Activated T-helper 9 cell treated with anti-CD3 and anti-CD28 coated beads, Interleukin-2, amount 50 U/mL, for 16 hours (primary cell): ENCODE data around the gene JHY.
"Not testable (repeated sequence)": the region's sequence is repeated elsewhere in the genome, so short reads cannot be mapped to it uniquely, and the experiment has no call there.

ENCODE experiments used
- DNase-seq: peaks from one replicate; pipeline ENCODE4 v3.0.0-alpha.2; 2020; ENCODE audit warnings: low read depth

Gene JHY

DNA sequence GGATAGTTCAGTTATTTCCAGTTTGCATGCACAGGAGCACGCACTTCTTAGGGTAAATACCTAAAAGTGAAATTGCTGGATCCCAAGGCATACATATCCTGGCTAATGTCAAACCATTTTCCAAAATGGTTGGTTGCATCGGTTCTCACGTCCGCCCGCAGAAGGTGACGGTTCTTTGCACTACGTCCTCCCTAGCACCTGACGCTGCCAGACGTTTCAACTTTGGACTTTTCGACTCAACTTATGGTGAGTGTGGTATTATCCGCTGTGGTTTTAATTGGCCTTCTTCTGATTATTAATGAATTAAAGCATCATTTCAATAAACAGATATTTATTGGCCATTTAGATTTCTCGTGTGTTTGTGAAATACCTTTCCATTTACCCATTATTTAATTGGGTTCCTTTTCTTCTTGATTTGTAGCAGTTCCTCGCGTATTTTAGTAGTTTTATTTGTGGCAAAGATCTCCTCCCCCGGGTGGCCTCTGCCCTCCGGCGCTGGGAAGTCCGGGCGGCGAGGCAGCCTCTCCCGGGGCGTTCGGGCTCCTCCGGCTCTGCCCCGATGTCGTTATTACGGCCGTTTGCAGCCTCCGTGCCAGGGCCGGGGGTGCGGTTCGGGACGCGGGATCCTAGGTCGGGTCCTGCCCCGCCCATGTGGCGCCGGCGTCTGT, at the start of gene JHY:
TSS of gene JHY (plus strand) at position 571 of the 668 bp plus-strand sequence. CDS start 3,091 bp downstream, outside the sequence.
- no peak for DNase-seq

DNA sequence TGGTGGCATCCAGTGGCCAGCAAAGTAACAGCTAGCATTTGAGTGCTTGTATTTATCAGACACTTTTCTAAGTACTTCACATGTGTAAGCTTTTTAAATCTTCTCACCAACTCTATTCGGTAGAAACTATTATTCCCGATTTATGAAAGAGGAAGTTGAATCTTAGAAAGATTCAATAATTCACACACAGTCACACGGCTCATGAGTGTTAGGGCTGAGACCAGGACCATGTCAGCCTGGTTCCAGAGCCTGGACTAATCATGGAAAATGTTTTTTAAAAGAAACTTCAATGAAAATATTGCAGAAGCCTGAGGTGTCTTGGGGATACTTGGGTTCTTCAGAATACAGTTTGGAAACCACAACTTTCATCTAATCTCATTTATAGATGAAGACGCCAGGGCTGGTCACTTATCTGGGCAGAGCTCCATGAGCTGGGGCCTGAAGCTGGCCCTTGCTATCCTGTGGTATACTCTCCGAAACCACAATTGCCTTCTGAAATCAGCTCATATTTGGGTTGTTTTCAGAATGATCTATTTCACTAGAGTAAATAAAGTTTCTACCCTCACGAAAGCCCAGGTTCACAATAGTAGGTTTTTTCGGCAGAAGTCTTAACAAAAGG, 48.6 kb upstream of the JHY start:
- no peak for DNase-seq

DNA sequence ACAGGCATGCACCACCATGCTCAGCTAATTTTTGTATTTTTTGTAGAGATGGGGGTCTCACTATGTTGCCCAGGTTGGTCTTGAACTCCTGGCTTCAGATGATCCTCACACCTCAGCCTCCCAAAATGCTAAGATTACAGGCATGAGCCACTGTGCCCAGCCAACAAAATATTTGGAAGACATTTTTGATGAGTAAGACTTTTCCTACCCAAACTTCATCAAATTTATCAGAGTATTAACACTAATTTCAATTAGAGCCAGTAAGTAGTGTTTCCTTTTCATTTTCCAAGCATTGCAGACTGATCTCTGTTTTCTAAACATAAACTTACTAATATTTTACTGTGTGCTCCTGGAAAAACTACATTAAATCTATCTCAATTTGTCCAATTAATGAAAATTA, 45.6 kb upstream of the JHY start:
- no peak for DNase-seq

DNA sequence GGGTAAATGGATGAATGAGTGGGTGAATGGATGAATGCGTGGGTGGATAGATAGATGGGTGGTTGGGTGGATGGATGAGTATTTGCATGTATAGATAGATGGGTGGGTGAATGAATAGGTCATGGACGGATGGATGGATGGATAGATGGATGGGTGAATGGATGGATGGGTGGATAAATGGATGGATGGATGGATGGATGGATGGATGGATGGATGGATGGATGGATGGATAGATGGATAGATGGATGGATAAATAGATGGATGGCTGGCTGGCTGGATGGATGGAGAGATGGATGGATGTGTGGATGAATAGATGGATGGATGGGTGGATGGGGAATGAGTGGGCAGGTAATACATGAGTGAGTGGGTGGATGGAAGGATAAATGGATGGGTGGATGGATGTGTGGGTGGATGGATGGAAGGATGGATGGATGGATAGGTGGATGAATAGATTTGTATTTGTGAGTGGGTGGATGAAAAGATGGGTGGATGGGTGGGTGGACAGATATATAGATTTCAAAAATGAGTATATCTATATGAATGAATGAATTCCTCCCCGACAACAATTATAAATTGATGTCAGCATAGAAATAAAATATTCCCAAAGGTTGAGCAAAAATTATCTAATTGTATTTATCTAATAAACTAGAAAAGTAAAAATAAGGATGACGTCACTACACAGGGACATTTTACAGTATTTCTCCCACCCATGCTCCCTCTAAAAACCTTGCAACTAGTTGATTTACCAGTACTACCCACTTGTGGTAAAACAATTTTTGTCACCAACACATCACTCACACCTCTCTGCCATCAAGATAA, 44.8 kb upstream of the JHY start:
- DNase-seq: no peak

DNA sequence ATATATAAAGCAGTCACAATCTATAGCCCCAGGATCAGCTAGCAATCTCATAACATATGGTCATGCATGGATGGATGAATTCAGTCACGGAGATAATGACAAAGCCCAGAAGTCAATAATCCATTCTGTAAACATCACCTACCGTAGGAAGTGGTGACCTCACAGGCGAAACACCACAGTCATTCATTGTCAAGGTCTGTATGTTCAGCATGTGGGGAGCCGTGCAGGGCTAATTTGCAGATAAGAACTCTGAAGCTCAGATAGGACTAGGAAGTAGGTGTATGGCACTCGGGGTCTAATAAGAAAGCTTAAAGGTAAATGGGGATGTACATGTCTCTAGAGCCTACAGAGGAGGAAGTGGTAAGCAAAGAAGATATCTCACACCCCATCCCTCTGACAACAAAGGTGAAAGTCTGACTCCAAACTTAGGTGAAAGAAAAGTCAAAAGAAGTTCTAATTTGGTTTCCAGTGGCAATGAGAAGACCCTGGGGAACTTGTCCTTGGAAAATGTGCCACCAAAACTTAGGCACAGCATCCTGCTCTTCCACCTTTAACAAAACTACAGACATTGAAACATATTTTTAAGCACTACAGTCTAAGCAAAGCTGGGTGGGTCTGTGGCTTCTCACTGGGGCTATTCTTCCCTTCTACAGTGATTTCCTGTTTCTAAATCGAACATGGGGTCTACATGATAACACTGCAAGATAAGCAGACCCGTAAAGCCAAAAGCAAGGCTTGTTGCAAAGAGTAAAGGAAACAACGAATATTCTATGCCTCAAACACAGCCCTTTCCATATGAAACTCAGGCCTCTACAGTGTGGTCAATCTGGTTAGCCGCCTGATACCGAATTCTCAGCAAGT, 39.0 kb upstream of the JHY start:
- DNase-seq: peak; percentile 3

DNA sequence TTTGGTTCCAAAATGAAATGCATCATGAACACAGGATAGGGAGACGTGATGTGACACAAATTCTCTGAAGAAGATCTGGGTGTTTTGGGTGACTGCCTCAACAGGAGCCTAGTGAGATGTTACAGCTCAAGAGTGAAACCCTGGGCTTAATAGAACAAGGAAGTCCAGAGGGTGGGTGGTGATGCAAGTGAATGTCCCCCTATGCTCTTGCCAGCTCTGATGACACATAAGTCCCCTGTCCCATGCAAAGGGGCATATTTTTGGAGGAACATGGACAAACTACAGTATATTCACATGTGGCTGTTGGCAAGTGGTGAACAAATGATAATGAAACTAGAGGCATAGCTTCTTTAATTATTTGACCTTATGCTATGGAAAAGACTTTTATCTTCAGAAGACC, 35.1 kb upstream of the JHY start:
- no peak for DNase-seq

DNA sequence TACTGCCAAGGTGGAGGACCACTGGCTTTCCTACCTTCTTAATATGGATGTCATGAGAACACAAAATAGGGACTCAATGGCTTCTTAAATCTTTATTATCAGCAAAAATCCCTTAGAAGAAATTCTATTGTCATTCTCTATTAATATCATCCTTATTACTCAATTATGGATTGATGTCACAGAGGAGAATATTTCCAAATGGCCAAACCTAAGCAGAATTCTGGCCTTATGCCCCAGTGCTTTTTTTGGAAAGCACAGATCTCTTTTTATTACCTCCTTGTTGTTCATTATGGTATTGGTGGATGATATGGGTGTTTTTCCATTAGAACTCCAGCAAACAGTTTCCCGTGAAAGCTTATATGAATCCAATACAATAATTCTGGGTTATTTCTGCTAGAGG, 34.4 kb upstream of the JHY start:
- DNase-seq: no peak

DNA sequence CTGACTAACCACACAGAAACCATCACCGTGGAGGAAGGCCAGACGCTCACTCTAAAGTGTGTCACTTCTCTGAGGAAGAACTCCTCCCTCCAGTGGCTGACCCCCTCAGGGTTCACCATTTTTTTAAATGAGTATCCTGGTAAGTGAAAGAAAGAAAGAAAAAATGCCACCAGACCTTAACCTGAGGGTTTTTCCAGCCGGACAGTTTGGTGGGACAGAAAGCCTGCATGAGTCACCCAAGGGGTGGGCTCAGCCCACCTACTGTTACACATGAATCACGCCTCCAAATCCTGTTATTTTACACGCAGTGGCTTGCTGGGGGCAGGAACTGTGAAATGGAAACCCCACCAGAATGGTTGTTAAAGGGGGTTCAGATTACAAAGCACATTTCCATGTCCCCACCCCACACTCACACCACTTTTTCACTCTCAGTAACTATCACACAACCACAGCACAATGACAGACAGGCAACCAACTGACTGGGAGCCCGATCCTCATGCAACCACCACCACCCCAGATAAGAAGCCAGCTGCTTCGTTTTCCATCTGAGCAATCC, 32.4 kb upstream of the JHY start:
- DNase-seq: peak; percentile 6

DNA sequence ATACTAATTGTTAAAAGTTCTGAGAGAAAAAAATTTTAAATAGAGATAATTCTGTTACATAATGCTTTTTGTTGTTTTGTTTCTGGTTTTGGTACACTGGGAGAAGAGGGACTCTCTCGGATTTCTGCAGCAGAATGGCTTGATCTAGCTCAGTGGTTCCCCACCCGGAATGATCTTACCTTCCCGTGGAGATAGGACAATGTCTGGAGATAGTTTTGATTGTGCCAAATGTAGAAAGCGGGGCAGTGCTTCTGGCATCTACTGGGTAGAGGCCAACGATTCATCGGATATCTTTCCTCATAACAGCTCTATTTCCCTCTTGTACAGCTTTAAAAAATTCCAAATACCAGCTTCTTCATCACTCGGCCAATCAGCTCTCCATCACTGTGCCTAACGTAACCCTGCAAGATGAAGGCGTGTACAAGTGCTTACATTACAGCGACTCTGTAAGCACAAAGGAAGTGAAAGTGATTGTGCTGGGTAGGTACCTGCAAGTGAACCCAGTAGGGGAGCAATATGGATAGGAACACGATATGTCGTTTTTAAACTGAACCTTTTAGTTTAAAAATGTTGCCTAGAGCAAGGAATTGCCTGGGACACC, 31.1 kb upstream of the JHY start:
- no peak for DNase-seq

DNA sequence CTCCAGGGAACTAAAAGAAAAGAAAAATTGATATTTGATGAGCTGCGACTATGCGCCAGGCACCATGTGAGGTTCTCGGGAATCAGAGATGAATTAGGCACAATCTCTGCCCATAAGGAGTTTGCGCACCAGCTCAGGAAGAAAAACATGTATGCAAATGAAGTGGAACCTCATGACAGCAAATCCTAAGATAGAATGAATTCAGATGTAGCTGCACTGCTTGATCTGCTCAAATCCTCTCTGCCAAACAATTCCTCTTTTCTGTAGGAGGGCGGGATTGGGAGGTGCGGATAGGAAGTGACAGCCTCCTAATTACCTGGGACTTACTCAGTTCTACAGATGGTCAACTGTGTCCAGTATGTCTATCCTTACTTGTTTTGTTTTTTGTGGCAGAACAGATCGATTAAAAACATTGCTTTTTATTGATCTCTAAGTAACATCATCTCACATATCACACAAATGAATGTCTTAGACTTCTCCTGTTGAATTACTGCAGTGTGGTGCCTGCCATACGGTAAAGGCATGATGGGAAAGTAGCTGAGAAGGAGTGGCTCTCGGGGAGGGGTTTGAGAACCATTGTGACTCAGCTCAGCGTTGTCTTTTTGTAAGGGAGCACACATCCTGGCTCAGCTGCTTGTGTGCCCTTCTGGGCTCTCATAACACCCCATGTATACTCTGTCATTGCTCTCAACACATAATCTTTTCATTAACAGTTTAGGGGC, 30.3 kb upstream of the JHY start:
- no peak for DNase-seq

DNA sequence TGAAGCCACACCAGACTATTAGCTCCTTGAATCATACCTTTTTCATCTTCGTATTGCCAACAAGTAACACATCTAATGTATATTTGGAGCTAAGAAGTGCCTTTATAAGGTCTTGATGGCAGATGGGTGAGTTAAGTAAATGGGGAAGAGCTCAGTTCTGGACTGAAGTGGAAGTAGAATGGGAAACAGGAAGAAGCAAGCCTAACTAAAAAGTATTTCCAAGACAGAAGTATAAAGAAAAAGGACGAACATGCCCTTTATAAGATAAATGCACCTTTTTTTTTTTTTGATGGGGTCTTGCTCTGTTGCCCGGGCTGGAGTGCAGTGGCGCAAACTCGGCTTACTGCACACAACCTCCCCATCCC, 29.8 kb upstream of the JHY start:
- DNase-seq: no peak

DNA sequence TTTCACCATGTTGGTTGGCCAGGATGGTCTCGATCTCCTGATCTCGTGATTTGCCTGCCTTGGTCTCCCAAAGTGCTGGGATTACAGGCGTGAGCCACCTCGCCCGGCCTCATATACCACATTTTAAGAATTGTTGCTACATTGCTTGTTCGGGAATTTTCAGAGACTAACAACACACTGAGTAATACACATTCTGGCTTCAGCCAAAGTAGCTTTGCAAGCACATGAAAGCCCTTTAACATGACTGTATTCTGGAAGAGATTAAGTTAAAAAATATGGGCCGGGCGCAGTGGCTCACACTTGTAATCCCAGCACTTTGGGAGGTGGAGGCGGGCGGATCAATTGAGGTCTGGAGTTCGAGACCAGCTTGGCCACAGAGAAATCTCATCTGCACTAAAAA, 29.3 kb upstream of the JHY start:
- DNase-seq: no peak

DNA sequence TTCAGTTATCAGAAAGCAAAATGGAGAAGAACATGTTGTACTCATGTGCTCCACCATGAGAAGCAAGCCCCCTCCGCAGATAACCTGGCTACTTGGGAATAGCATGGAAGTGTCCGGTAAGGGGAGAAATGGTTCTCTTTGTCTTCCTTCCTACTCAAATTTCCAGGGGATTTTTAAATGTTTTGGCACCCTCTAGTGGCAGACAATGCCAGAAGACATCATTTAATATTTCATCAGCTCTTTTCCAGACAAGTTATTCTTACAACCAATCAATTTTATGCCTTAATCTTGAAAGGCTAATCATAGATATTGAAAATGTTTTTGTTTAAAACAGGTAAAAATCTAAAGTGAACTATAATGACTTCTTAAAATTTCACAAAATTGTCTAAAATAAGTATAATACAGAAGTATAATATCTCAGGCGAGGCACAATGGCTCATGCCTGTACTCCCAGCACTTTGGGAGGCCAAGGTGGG, 28.6 kb upstream of the JHY start:
- DNase-seq: no peak

DNA sequence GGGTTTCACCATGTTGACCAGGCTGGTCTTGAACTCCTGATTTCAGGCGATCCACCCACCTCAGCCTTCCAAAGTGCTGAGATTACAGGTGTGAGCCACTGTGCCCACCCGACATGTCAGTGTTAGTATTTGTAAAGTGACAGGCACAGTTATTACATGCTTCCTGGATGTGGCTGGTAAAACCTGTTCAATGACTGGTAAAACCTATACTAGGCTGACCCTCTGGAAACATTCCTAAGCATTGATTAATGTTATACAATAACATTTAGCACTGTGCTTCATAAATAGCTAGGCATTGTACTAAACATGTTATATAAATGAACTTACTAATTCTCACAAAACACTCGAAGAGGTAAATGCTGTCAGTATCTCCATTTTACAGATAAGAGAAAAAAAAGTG, 20.9 kb upstream of the JHY start:
- DNase-seq: no peak

DNA sequence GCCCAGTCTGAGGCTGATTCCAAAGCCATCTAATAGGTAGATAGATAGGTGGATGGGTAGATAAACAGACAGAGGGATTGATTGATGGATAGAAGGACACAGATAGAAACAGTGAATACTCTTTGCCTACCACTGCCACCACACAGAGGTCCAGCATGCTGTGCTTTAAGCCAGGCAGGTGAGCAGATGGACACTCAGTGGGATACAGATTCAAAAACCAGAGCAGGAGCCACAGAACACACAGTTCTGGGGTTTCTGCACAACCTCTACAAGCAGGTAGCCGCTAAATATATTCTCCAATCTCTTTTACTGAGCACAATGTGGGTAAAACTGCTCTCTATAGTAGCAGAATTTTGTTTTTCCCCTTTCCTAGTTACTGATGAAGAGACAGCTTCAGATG, 20.5 kb upstream of the JHY start:
- no peak for DNase-seq

DNA sequence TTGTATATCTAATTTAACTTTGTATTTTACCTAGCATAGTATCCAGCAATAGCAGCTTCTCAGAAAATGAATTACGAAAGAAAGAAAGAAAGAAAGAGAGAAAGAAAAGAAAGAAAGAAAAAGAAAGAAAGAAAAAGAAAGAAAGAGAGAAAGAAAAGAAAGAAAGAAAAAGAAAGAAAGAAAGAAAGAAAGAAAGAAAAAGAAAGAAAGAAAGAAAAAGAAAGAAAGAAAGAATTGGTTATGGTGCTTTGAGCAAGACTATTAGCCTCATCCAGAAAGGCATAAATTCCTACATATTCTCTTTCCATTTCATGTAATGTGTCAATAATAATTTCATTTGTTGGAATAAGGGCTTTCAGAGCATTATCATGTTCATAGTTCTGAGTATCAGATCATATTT, 19.4 kb upstream of the JHY start:
- not testable (repeated sequence) for DNase-seq

DNA sequence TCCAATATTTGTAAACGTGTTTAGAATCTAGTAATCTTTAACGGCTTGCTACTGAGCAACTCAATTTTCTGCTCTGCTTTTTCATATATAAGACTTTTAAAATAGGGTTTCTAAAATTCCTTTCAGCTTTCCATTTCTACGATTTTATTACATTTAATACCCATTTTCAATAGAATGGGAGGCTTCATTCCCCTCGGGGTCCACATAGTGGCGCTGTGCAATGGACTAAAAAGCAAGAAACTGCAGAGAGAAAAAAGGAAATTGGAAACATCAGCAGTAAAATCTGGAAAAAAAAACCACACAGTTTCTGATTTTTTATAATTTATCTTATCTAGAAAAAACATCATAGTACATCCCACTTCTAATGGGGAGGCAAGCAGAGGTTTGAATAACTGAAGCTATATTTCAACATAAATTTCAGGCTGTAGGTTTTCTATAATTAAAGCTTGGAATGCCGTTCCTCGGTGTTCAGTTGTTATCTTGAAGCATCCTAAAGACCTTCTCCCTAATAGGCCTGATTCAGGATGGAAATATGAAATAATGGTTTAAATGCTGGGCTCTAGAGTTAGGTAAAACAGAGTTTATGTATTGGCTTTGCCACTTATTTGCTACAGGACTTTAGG, 18.7 kb upstream of the JHY start:
- DNase-seq: peak; percentile 7

DNA sequence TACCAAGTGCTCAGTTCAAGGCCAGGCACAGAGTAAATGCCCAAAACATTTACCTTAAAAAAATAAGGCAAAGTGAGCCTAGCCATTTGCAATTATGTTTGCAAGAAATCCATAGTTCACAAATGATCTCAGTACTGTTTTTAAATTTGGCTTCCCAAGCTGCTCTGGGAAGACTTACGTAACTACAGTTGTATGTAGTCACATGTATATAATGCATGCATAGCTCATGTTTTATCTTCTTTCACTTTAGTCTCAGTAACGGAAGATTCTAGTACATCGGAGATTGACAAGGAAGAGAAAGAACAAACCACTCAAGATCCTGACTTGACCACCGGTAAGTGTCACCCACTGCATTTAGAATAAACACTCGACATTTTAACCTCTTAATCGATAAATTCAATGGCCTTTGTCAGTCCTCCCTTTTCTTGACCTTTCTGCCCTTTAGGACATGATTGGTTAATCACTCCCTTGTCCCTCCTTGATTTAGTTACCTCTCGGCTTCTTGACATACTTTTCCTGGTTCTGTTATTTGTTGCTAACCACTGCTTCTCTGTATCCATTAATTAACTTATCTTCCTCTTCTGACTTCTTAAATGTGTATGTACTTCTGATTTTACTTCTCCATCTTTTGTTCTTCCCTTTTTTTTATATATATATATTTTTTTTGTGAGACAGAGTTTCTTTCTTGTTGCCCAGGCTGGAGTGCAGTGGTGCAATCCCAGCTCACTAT, 18.0 kb upstream of the JHY start:
- DNase-seq: no peak

DNA sequence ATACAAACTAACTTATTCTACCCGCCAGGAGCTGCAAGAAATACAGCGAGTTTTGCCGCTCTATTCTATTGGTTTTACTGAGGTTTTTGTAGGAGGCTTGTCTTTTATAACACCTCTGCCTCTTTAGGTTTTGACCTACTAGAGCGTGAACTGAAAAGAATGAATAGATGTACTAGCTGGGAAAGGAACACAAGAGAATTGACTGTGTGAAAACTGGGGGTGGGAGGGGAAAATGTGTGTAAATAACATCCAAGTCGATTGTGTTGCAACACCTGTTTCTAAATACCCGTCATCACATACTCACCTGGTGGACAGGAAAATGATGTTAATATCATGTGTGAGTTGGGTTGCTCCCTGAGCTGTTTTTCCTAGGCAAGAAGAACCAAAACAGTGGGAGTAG, 12.9 kb upstream of the JHY start:
- DNase-seq: no peak

DNA sequence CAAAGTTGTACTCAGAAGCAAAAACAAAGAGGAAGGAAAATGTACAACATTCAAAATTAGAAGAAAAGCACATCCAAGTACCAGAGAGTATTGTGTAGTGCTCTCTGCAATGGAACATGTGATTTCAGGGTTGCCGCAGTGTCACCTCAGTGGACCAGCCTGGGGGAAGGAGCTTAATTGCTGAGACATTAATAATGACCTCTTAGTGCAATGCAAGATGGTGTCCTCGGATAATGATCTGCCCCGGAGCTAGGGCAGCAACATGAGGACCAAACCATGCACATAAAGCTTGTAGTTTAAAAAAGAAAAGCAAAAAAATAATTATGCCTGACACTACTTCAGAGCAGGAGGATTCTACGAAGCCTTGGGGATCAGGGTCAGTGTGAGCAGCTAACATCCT, 11.3 kb upstream of the JHY start:
- no peak for DNase-seq
